Measurements from ENCODE around the gene YLPM1.

YLPM1 gene

GRCh38 chr14:74762917-74763802, at the start of gene YLPM1:
Gene YLPM1, plus strand, starts transcription at chr14:74763316. Its CDS starts 174 bp downstream, at chr14:74763490.
- TF ChIP-seq ZNF384 (IDR thresholded peaks at IDR 0.05) (peak; percentile 98), SUZ12 (IDR thresholded peaks at IDR 0.05) (no peak), L3MBTL2 (conservative IDR thresholded peaks at IDR 0.05) (peak; percentile 63), NFRKB (IDR thresholded peaks at IDR 0.05) (0 out of 2 replicates have a peak, but pooled peaks have one; percentile 14), FOXM1 (IDR thresholded peaks at IDR 0.05; ENCODE audit: borderline replicate concordance) (no peak), ELF4 (IDR thresholded peaks at IDR 0.05) (peak; percentile 57), CTBP1 (IDR thresholded peaks at IDR 0.05; ENCODE audit: borderline replicate concordance) (no peak), FOXK2 (IDR thresholded peaks at IDR 0.05) (no peak), PKNOX1 (IDR thresholded peaks at IDR 0.05) (no peak)

GRCh38 chr14:74713395-74713735, 49.8 kb upstream of the YLPM1 start:
- POLR2A ChIA-PET = no interaction called here
- CTCF ChIA-PET = no interaction called here
- no peak for TF ChIP-seq CTBP1 (IDR thresholded peaks at IDR 0.05; ENCODE audit: borderline replicate concordance)
- DNase-seq (ENCODE audit: extremely low spot score) = no peak

More at GRCh38 chr14:74762917-74763802, at the start of gene YLPM1:
- ChIA-PET POLR2A (interaction anchor here (0.5 to 2.1 kb wide), 11 partner anchors 8 to 162 kb away, joined by 3 to 12 read pairs (median 3); no protein-coding TSS in a partner anchor), CTCF (interaction anchor here (0.5 to 0.7 kb wide), 3 partner anchors 432 to 681 kb away, joined by 3 to 5 read pairs (median 5); no protein-coding TSS in a partner anchor)
- DNase-seq (ENCODE audit: extremely low spot score) = peak; percentile 94

DNA sequence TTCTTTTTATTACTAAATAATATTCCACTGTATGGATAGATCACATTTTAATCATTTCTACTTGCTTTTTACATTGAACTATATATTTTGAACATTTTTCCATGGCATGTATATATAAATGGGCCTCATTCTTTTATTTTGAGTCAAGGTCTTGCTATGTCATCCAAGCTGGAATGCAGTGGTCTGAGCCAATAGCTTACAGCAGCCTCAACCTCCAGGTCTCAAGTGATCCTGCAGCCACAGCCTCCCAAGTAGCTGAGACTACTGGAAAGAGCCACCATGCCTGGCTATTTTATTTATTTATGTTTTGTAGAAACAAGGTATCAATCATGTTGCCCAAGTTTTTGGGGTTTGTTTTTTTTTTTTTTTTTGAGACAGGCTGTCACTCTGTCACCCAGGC, 42.6 kb upstream of the YLPM1 start:
- TF ChIP-seq BHLHE40 (IDR thresholded peaks at IDR 0.05; ENCODE audit: borderline replicate concordance) (no peak), FOXK2 (IDR thresholded peaks at IDR 0.05) (no peak), SP1 (IDR thresholded peaks at IDR 0.05) (no peak), NFRKB (IDR thresholded peaks at IDR 0.05) (no peak), ELF4 (IDR thresholded peaks at IDR 0.05) (no peak), ZNF384 (IDR thresholded peaks at IDR 0.05) (no peak)
- DNase-seq (ENCODE audit: extremely low spot score) = no peak
- POLR2A ChIA-PET = no interaction called here
- CTCF ChIA-PET = no interaction called here

DNA sequence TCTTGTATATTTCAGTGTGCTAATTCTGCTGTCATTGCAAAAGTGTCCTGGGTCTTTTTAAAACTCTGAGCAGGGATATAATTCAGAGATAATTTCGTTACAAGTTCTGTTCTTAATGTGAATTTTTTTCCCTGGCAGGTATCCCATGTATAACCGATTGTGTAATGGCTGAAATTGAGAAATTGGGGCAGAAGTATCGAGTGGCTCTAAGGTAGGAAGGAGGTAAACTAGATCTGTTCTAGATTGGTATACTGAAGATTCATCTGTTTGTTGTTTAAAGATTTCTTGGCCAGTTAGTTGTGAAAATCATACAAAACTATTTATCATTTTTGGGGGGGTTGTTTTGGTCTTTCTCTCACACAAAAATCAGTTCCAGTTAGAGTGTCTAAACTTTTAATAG, 40.0 kb upstream of the YLPM1 start:
- DNase-seq (ENCODE audit: extremely low spot score) = no peak
- ChIA-PET CTCF (no interaction called here), POLR2A (interaction anchor here (0.7 kb wide), 1 partner anchor 625 kb away, joined by 3 read pairs; no protein-coding TSS in a partner anchor)
- TF ChIP-seq SUZ12 (IDR thresholded peaks at IDR 0.05) (no peak), TARDBP (IDR thresholded peaks at IDR 0.05) (no peak), BHLHE40 (IDR thresholded peaks at IDR 0.05; ENCODE audit: borderline replicate concordance) (no peak), HDGF (IDR thresholded peaks at IDR 0.05; ENCODE audit: borderline replicate concordance) (no peak), SP1 (IDR thresholded peaks at IDR 0.05) (no peak), FOXA1 (IDR thresholded peaks at IDR 0.05) (no peak), LEF1 (IDR thresholded peaks at IDR 0.05; ENCODE audit: borderline replicate concordance) (no peak), ZNF384 (IDR thresholded peaks at IDR 0.05) (no peak), FOXK2 (IDR thresholded peaks at IDR 0.05) (no peak), NFRKB (IDR thresholded peaks at IDR 0.05) (no peak), L3MBTL2 (conservative IDR thresholded peaks at IDR 0.05) (no peak), FOXM1 (IDR thresholded peaks at IDR 0.05; ENCODE audit: borderline replicate concordance) (no peak), PKNOX1 (IDR thresholded peaks at IDR 0.05) (no peak), ARNT (IDR thresholded peaks at IDR 0.05) (no peak), CTBP1 (IDR thresholded peaks at IDR 0.05; ENCODE audit: borderline replicate concordance) (no peak), ELF4 (IDR thresholded peaks at IDR 0.05) (no peak)

DNA sequence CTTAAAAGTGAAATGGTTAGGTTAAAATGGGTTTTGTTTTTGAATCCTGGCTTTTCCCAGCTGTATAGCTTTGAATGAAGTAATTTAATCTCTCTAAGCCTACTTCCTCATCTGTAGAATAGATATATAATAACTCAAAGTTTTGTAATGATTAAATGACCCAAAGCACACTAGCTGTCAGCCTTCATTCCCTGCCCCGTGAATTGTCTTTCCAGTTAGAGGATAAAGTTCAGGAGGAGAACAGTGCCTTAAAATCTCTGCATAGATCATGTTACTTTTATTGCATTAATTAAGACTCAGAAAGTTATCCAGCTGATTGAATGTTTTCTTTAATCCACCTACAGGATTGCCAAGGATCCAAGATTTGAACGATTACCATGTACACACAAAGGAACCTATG, 30.7 kb upstream of the YLPM1 start:
- POLR2A ChIA-PET = no interaction called here
- DNase-seq (ENCODE audit: extremely low spot score) = no peak
- CTCF ChIA-PET = no interaction called here
- TF ChIP-seq L3MBTL2 (conservative IDR thresholded peaks at IDR 0.05) = no peak
- TF ChIP-seq FOXM1 (IDR thresholded peaks at IDR 0.05; ENCODE audit: borderline replicate concordance) = no peak
- TF ChIP-seq ELF4 (IDR thresholded peaks at IDR 0.05) = no peak
- no peak for TF ChIP-seq PKNOX1 (IDR thresholded peaks at IDR 0.05)
- TF ChIP-seq LEF1 (IDR thresholded peaks at IDR 0.05; ENCODE audit: borderline replicate concordance) = no peak
- TF ChIP-seq ARNT (IDR thresholded peaks at IDR 0.05) = no peak
- no peak for TF ChIP-seq SUZ12 (IDR thresholded peaks at IDR 0.05)
- no peak for TF ChIP-seq FOXA1 (IDR thresholded peaks at IDR 0.05)
- TF ChIP-seq CTBP1 (IDR thresholded peaks at IDR 0.05; ENCODE audit: borderline replicate concordance) = no peak
- no peak for TF ChIP-seq FOXK2 (IDR thresholded peaks at IDR 0.05)
- no peak for TF ChIP-seq HDGF (IDR thresholded peaks at IDR 0.05; ENCODE audit: borderline replicate concordance)
- no peak for TF ChIP-seq NFRKB (IDR thresholded peaks at IDR 0.05)
- no peak for TF ChIP-seq TARDBP (IDR thresholded peaks at IDR 0.05)
- no peak for TF ChIP-seq BHLHE40 (IDR thresholded peaks at IDR 0.05; ENCODE audit: borderline replicate concordance)
- TF ChIP-seq ZNF384 (IDR thresholded peaks at IDR 0.05) = no peak
- TF ChIP-seq SP1 (IDR thresholded peaks at IDR 0.05) = no peak

- ChIA-PET CTCF (no interaction called here), POLR2A (no interaction called here)
- no peak for DNase-seq (ENCODE audit: extremely low spot score)
- TF ChIP-seq ARNT (IDR thresholded peaks at IDR 0.05) (no peak), BHLHE40 (IDR thresholded peaks at IDR 0.05; ENCODE audit: borderline replicate concordance) (no peak), HDGF (IDR thresholded peaks at IDR 0.05; ENCODE audit: borderline replicate concordance) (no peak), FOXM1 (IDR thresholded peaks at IDR 0.05; ENCODE audit: borderline replicate concordance) (no peak), L3MBTL2 (conservative IDR thresholded peaks at IDR 0.05) (no peak), LEF1 (IDR thresholded peaks at IDR 0.05; ENCODE audit: borderline replicate concordance) (no peak), TARDBP (IDR thresholded peaks at IDR 0.05) (no peak), SUZ12 (IDR thresholded peaks at IDR 0.05) (no peak), FOXA1 (IDR thresholded peaks at IDR 0.05) (no peak), SP1 (IDR thresholded peaks at IDR 0.05) (no peak), ZNF384 (IDR thresholded peaks at IDR 0.05) (no peak), ELF4 (IDR thresholded peaks at IDR 0.05) (no peak), FOXK2 (IDR thresholded peaks at IDR 0.05) (no peak), NFRKB (IDR thresholded peaks at IDR 0.05) (no peak), CTBP1 (IDR thresholded peaks at IDR 0.05; ENCODE audit: borderline replicate concordance) (no peak)
These were observed 29.9 kb upstream of the YLPM1 start for GRCh38 chr14:74733221-74733620.

Measured in HEK293T (cell line).